Activated naive CD4-positive, alpha-beta T cell treated with anti-CD3 and anti-CD28 coated beads, Interleukin-2, amount 10 ng/mL, durations not matched to agents 7 days and 5 days (primary cell): ENCODE results near the gene PCGF2.

Experiments used
- CTCF ChIA-PET: fragments of 350-600 bp; sonication (Branson Sonifier 250); formaldehyde crosslinking; loops from one replicate; lab custom pipeline; 2021; ENCODE audit warnings: antibody characterized with exemption; lab: Charles Lee
- DNase-seq: peaks from one replicate; pipeline ENCODE4 v3.0.0-alpha.2; 2020
- H3K27ac Mint-ChIP-seq: one replicate; pipeline ENCODE4 v1.8.0; 2021; ENCODE audit warnings: mild to moderate bottlenecking, moderate library complexity, mixed read lengths
- H3K27me3 Mint-ChIP-seq: one replicate; pipeline ENCODE4 v1.8.0; 2021; ENCODE audit warnings: mild to moderate bottlenecking, mixed read lengths
- H3K36me3 Mint-ChIP-seq: one replicate; pipeline ENCODE4 v1.8.0; 2021; ENCODE audit warnings: mixed read lengths
- H3K4me1 Mint-ChIP-seq: one replicate; pipeline ENCODE4 v1.8.0; 2021; ENCODE audit warnings: mixed read lengths
- H3K4me3 Mint-ChIP-seq: one replicate; pipeline ENCODE4 v1.8.0; 2021; ENCODE audit warnings: mild to moderate bottlenecking, moderate library complexity, mixed read lengths
- H3K9me3 Mint-ChIP-seq: one replicate; pipeline ENCODE4 v1.8.0; 2021; ENCODE audit warnings: mixed read lengths

The PCGF2 gene

DNA sequence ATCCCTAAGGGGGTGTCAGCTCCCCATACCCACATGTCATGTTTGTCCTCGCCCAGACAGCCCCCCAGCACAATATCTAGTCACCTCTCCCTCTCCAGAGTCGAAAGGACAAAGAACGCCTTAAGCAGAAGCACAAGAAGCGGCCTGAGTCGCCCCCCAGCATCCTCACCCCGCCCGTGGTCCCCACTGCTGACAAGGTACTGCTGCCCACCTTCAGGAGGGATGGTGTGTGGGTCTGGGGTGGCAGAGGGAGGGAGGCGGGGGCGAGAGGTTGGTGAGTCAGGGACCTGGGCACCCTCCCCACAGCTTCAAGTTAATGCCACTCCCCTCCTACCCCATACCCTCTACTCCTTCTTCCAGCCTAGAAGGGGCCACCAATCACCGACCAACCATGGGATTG is 35.5 kb downstream of the PCGF2 start:
- no peaks in the 10 kb centered on the region for H3K9me3 Mint-ChIP-seq
- no peaks in the 10 kb centered on the region for H3K27me3 Mint-ChIP-seq
- peaks cover 64% of the 10 kb centered on the region for H3K4me1 Mint-ChIP-seq
- H3K4me3 Mint-ChIP-seq, result no peak overlapping the region
- H3K27ac Mint-ChIP-seq, result no peak overlapping the region
- CTCF ChIA-PET, result no interaction called here
- H3K36me3 Mint-ChIP-seq, result peaks cover 63% of the 10 kb centered on the region
- no peak for DNase-seq

- H3K27me3 Mint-ChIP-seq, result no peaks in the 10 kb centered on the region
- CTCF ChIA-PET, result interaction anchor here (3.9 kb wide), 1 partner anchor 17 kb away, joined by 14 read pairs; no protein-coding TSS in a partner anchor
- H3K9me3 Mint-ChIP-seq, result no peaks in the 10 kb centered on the region
- H3K36me3 Mint-ChIP-seq, result peaks cover 63% of the 10 kb centered on the region
- H3K4me1 Mint-ChIP-seq, result peaks cover 70% of the 10 kb centered on the region
- no peak for DNase-seq
- no peak overlapping the region for H3K4me3 Mint-ChIP-seq
- no peak overlapping the region for H3K27ac Mint-ChIP-seq
Observed at GRCh38 chr17:38711792-38712571, 36.2 kb downstream of the PCGF2 start.

GRCh38 chr17:38710985-38711384 is 37.2 kb downstream of the PCGF2 start:
- CTCF ChIA-PET, result interaction anchor here (0.6 to 3.9 kb wide), 4 partner anchors 18 to 60 kb away, joined by 3 to 14 read pairs (median 6); no protein-coding TSS in a partner anchor
- H3K36me3 Mint-ChIP-seq, result peaks cover 65% of the 10 kb centered on the region
- no peak for DNase-seq
- H3K9me3 Mint-ChIP-seq, result no peaks in the 10 kb centered on the region
- H3K27ac Mint-ChIP-seq, result peak overlapping the region; percentile 33
- H3K4me3 Mint-ChIP-seq, result no peak overlapping the region
- no peaks in the 10 kb centered on the region for H3K27me3 Mint-ChIP-seq
- peaks cover 69% of the 10 kb centered on the region for H3K4me1 Mint-ChIP-seq

DNA sequence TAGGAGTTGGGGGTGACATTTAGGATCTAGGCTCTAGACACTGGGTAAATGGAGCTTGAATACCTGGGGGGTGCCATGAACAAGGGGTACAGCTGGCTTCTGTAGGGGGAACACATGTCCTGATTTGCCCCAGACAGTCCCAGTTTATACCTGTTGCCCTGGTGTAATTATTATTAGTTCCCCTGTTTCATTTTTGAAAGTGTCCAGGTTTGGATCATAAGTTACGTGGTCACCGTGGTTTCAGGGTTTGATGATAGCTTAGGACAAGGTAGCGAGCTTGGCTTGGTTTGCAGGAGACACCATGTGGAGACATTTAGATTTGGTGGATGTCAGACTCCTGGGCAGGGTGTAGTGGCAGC is 37.6 kb downstream of the PCGF2 start:
- Mint-ChIP-seq H3K4me3 (no peak overlapping the region), H3K27me3 (no peaks in the 10 kb centered on the region), H3K36me3 (peaks cover 63% of the 10 kb centered on the region), H3K9me3 (no peaks in the 10 kb centered on the region), H3K27ac (no peak overlapping the region), H3K4me1 (peaks cover 67% of the 10 kb centered on the region)
- CTCF ChIA-PET, result interaction anchor here (1.5 to 3.9 kb wide), 3 partner anchors 18 to 34 kb away, joined by 4 to 14 read pairs (median 8); no protein-coding TSS in a partner anchor
- no peak for DNase-seq

DNA sequence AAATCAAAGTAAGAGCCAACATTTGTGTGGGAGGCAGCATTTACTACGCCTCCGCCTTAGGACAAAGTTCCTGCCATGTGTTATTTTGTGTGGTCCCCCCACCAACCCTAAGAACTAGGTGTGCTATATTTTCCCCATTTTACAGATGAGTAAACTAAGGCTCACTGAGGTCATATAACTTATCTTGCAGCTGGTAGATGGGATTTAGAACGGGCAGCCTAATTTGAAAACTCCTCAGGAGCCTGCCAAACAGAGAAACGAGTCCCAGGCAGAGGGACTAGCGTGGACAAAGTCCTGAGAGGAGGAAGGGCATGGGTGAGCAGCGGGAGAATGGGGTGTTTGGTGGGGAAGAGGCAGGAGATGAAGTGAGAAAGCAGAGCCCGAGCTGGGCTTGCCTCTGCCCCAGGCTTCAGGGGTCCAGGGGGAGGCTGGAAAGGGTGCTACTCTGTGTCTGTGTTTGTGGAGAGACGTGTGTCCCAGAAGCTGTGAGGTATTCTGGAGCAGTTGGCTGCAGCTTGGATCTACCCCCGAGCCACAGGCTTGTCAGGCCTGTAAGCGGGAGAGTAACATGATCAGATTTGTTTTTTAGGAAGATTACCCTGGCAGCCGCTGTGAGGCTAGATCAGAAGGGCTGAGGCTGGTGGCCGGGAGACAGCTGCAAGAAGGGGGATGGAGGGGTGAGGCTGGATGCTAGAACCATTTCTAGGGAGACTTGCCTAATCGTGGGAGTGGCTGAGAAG is 38.1 kb downstream of the PCGF2 start:
- CTCF ChIA-PET, result interaction anchor here (1.5 to 3.9 kb wide), 3 partner anchors 19 to 34 kb away, joined by 4 to 14 read pairs (median 8); no protein-coding TSS in a partner anchor

GRCh38 chr17:38709104-38709820 is 38.9 kb downstream of the PCGF2 start:
- Mint-ChIP-seq H3K27ac (no peak overlapping the region), H3K27me3 (no peaks in the 10 kb centered on the region), H3K4me3 (no peak overlapping the region), H3K36me3 (peaks cover 57% of the 10 kb centered on the region), H3K9me3 (no peaks in the 10 kb centered on the region), H3K4me1 (peaks cover 64% of the 10 kb centered on the region)
- DNase-seq, result no peak
- CTCF ChIA-PET, result interaction anchor here (1.5 to 3.9 kb wide), 3 partner anchors 19 to 33 kb away, joined by 4 to 14 read pairs (median 8); no protein-coding TSS in a partner anchor

More for the DNA sequence above, 38.1 kb downstream of the PCGF2 start:
- Mint-ChIP-seq H3K27ac (no peak overlapping the region), H3K36me3 (peaks cover 58% of the 10 kb centered on the region), H3K4me1 (peaks cover 65% of the 10 kb centered on the region), H3K9me3 (no peaks in the 10 kb centered on the region), H3K4me3 (no peak overlapping the region), H3K27me3 (no peaks in the 10 kb centered on the region)
- no peak for DNase-seq

DNA sequence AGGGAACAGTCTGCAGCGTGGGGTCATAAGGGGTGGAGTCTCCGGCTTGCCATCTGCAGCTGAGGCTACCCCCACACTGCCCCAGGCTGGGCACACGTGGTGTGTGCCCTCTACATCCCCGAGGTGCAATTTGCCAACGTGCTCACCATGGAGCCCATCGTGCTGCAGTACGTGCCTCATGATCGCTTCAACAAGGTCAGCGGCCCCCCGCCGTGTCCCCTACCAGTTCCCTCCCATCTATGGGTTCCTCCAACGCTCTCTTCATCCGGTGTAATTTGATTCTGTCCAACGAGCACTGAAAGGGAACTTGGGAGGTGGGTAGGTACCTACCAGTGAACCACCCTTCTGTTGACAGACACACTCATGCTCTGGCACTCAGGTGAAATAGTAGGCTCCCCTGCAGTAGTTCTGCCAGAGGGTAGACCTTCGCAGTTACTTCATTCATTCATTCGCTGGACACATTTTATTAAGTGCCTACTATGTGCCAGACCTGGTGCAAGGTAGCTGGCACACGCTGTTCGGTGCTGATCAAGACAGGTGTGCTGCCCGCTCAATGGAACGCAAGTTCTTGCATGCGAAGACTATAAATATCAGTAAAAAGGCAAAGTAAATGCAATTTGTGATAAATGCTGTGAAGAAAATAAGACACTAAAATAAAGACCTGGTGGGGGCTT is 40.3 kb downstream of the PCGF2 start:
- Mint-ChIP-seq H3K36me3 (peaks cover 54% of the 10 kb centered on the region), H3K4me3 (peak overlapping the region; percentile 93), H3K27ac (no peak overlapping the region), H3K4me1 (peaks cover 64% of the 10 kb centered on the region), H3K27me3 (no peaks in the 10 kb centered on the region), H3K9me3 (no peaks in the 10 kb centered on the region)
- no peak for DNase-seq
- CTCF ChIA-PET, result interaction anchor here (0.9 to 3.9 kb wide), 2 partner anchors 9 to 21 kb away, joined by 3 to 14 read pairs; no protein-coding TSS in a partner anchor

- CTCF ChIA-PET, result interaction anchor here (0.9 to 1.1 kb wide), 3 partner anchors 10 to 28 kb away, joined by 3 to 6 read pairs (median 3); no protein-coding TSS in a partner anchor
- Mint-ChIP-seq H3K27ac (peak overlapping the region; percentile 94), H3K27me3 (no peaks in the 10 kb centered on the region), H3K4me3 (peak overlapping the region; percentile 93), H3K9me3 (no peaks in the 10 kb centered on the region), H3K4me1 (peaks cover 58% of the 10 kb centered on the region), H3K36me3 (peaks cover 49% of the 10 kb centered on the region)
- DNase-seq, result peak; percentile 45
Observed at GRCh38 chr17:38706505-38707216, 41.5 kb downstream of the PCGF2 start.

DNA sequence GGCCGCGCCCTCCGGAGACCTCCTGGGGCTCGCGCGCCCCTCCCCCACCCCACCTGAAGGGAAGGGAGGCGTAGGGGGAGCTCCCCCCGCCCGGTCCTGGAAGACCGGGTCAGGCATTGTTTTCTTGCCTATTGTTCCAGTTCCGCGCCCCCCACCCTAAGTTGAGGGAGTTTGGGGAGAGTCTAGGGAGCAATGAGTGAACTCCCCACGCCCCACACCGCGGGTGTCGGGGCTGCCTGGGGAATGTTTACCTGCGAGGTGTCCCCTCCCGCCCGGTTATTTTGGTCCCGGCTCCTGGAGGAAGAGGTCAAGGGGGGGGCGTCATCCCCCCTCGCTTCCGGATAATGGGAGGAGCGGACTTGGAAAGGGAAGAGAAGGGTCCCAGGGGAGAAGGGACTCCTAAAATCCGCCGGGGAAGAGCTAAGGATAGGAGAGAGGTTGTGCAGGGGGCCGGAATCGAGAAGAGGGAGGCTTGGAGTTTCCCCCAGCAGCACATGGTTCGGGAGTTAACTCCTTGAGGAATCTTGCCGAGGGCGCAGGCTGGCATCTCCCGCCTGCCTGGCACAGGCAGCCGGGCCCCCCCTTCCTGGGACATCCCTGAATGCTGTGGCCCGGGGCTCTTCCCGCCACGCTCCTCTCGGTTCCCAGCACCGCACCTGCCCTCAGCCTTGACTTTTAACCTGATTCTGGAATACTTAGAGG is 42.2 kb downstream of the PCGF2 start:
- DNase-seq, result peak; percentile 50
- Mint-ChIP-seq H3K4me3 (peak overlapping the region; percentile 93), H3K27me3 (no peaks in the 10 kb centered on the region), H3K27ac (peak overlapping the region; percentile 94), H3K36me3 (peaks cover 43% of the 10 kb centered on the region), H3K9me3 (no peaks in the 10 kb centered on the region), H3K4me1 (peaks cover 58% of the 10 kb centered on the region)
- CTCF ChIA-PET, result interaction anchor here (0.6 to 1.4 kb wide), 4 partner anchors 26 to 29 kb away, joined by 3 to 6 read pairs (median 3); no protein-coding TSS in a partner anchor

- CTCF ChIA-PET, result interaction anchor here (0.6 to 1.4 kb wide), 4 partner anchors 23 to 30 kb away, joined by 3 to 7 read pairs (median 3); no protein-coding TSS in a partner anchor
- Mint-ChIP-seq H3K27ac (no peak overlapping the region), H3K4me1 (peaks cover 56% of the 10 kb centered on the region), H3K4me3 (peak overlapping the region; percentile 93), H3K27me3 (no peaks in the 10 kb centered on the region), H3K9me3 (no peaks in the 10 kb centered on the region), H3K36me3 (peaks cover 38% of the 10 kb centered on the region)
- no peak for DNase-seq
Observed at GRCh38 chr17:38705523-38705802, 42.7 kb downstream of the PCGF2 start.

DNA sequence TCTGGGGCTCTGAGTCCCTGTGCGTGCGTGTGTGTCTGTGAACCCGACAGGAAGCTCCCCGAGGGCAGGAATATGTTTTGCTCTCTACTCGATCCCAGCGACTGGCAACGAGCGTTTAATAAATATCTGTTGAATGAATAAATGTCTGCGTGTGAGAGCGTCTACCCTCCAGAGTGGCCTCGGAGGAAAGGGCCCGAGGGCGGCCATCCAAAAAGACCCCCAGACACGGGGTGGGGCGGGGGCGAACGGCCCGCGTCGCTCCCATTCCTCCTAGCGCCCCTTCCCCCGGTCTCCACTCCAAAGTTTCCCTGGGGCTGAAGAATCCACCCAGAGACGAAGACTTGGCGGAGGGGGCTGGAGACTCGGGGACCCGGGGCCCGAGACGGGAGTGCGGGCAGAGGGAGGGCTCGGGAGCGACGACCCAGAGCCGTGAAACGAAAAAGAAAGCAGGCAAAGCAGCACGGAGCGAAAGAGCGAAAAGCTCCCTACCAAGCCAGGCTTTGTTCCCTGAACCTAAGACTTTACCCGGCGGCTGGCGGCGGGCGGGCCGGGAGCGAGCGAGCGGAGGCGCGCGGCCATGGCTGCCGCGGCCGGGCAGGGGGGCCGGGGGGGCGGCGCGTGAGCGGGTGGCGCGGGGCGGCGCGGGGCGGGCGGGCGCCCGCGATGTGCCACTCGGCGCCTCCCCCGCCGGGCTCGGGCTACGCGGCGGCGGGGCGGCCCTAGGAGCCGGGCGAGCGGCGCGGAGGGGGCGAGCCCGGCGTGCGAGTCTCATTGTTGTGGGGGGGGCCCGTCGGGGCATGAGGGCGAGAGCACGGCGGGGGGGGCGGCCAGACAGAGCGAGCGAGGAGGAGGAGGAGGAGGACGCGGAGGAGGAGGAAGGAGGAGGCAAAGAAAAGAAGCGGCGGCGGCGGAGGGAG is 43.3 kb downstream of the PCGF2 start, which contains the start of gene MLLT6:
TSS of gene MLLT6 (plus strand) at position 668 of the 917 bp plus-strand sequence. CDS start 360 bp downstream, outside the sequence.
- CTCF ChIA-PET, result interaction anchor here (0.7 to 1.4 kb wide), 3 partner anchors 24 to 30 kb away, joined by 3 to 7 read pairs (median 3); no protein-coding TSS in a partner anchor
- Mint-ChIP-seq H3K9me3 (no peaks in the 10 kb centered on the region), H3K4me1 (peaks cover 54% of the 10 kb centered on the region), H3K27me3 (no peaks in the 10 kb centered on the region), H3K27ac (peak within 1 kb of the TSS; percentile 98), H3K4me3 (peak within 1 kb of the TSS; percentile 93), H3K36me3 (peaks cover 32% of the 10 kb centered on the region)
- peak; percentile 84 for DNase-seq
